Trophoblast cell (in vitro differentiated cells and primary cell): ENCODE data around the gene FYN.
"Not testable (repeated sequence)": the region's sequence is repeated elsewhere in the genome, so short reads cannot be mapped to it uniquely, and the experiment has no call there.

ENCODE experiments used
- DNase-seq, 2 donors: peaks; one replicate each; pipeline ENCODE4 v3.0.0-alpha.2; 2016
- H2AFZ ChIP-seq: 2 replicates; pipeline ENCODE4 v1.6.1; 2013; ENCODE audit warnings: low read length, moderate library complexity, mild to moderate bottlenecking; ENCODE audit not compliant: insufficient read depth, poor library complexity
- H2AK5ac ChIP-seq: 2 replicates; pipeline ENCODE4 v1.6.1; 2013; ENCODE audit warnings: mild to moderate bottlenecking, low read length
- H2BK120ac ChIP-seq: 2 replicates; pipeline ENCODE4 v1.6.1; 2013; ENCODE audit warnings: low read length, mild to moderate bottlenecking, moderate library complexity; ENCODE audit not compliant: insufficient read depth, poor library complexity
- H2BK12ac ChIP-seq: 2 replicates; pipeline ENCODE4 v1.6.1; 2013; ENCODE audit warnings: mild to moderate bottlenecking, low read length, moderate library complexity
- H2BK5ac ChIP-seq: 2 replicates; pipeline ENCODE4 v1.6.1; 2013; ENCODE audit warnings: low read length, low read depth, moderate library complexity, mild to moderate bottlenecking; ENCODE audit not compliant: poor library complexity
- H3K14ac ChIP-seq: 2 replicates; pipeline ENCODE4 v1.6.1; 2013; ENCODE audit warnings: mild to moderate bottlenecking, low read length
- H3K18ac ChIP-seq: 2 replicates; pipeline ENCODE4 v1.6.1; 2013; ENCODE audit warnings: mild to moderate bottlenecking, low read length
- H3K23ac ChIP-seq: 2 replicates; pipeline ENCODE4 v1.6.1; 2013; ENCODE audit warnings: low read length
- H3K27ac ChIP-seq: 2 replicates; pipeline ENCODE4 v1.5.1; 2013; ENCODE audit warnings: low read depth, mild to moderate bottlenecking, inconsistent platforms, low read length, moderate library complexity
- H3K27me3 ChIP-seq: 2 replicates; pipeline ENCODE4 v1.6.1; 2013; ENCODE audit warnings: inconsistent platforms, mild to moderate bottlenecking, low read length, moderate library complexity; ENCODE audit not compliant: insufficient read depth
- H3K36me3 ChIP-seq, 2 experiments: 1 replicate in 1 of 2; 2 replicates in 1 of 2; pipeline ENCODE4 v1.6.1; 2013; ENCODE audit warnings: low read length in 2 of 2, mild to moderate bottlenecking in 2 of 2, moderate library complexity in 1 of 2; ENCODE audit not compliant: insufficient read depth in 2 of 2, control insufficient read depth in 1 of 2
- H3K4ac ChIP-seq: 2 replicates; pipeline ENCODE4 v1.6.1; 2013; ENCODE audit warnings: low read depth, mild to moderate bottlenecking, low read length, moderate library complexity
- H3K4me1 ChIP-seq, 2 experiments: 1 replicate in 1 of 2; 2 replicates in 1 of 2; pipeline ENCODE4 v1.6.1; 2013; ENCODE audit warnings: low read length in 2 of 2, mild to moderate bottlenecking in 2 of 2, moderate library complexity in 1 of 2; ENCODE audit not compliant: insufficient read depth in 2 of 2, control insufficient read depth in 1 of 2
- H3K4me2 ChIP-seq: 2 replicates; pipeline ENCODE4 v1.6.1; 2013; ENCODE audit warnings: inconsistent platforms, mild to moderate bottlenecking, low read length, moderate library complexity
- H3K4me3 ChIP-seq: 2 replicates; pipeline ENCODE4 v1.5.1; 2013; ENCODE audit warnings: mild to moderate bottlenecking, low read depth, low read length, inconsistent platforms
- H3K79me1 ChIP-seq: one replicate; pipeline ENCODE4 v1.6.1; 2013; ENCODE audit warnings: low read length
- H3K79me2 ChIP-seq: 2 replicates; pipeline ENCODE4 v1.6.1; 2013; ENCODE audit warnings: low read length, mild to moderate bottlenecking; ENCODE audit not compliant: control insufficient read depth, insufficient read depth, poor library complexity
- H3K9ac ChIP-seq: 2 replicates; pipeline ENCODE4 v1.6.1; 2013; ENCODE audit warnings: mild to moderate bottlenecking, low read length
- H3K9me3 ChIP-seq: 2 replicates; pipeline ENCODE4 v1.6.1; 2013; ENCODE audit warnings: low read depth, mild to moderate bottlenecking, control low read depth, inconsistent platforms, low read length; ENCODE audit not compliant: insufficient read depth
- H4K12ac ChIP-seq: 2 replicates; pipeline ENCODE4 v1.6.1; 2013; ENCODE audit warnings: low read depth, mild to moderate bottlenecking, low read length, moderate library complexity
- H4K8ac ChIP-seq: 2 replicates; pipeline ENCODE4 v1.6.1; 2013; ENCODE audit warnings: low read depth, mild to moderate bottlenecking, low read length, moderate library complexity
- H4K91ac ChIP-seq: one replicate; pipeline ENCODE4 v1.6.1; 2013; ENCODE audit warnings: low read depth, mild to moderate bottlenecking, low read length, moderate library complexity
- WGBS: extraction: QIAGEN DNeasy Blood & Tissue Kit; methylation state at CpG from one replicate; pipeline ENCODE4 v1.1.7; 2013; ENCODE audit warnings: missing lambda C conversion rate; ENCODE audit not compliant: insufficient read length, insufficient coverage; ENCODE audit errors: extremely low coverage; 5-methylcytosine and 5-hydroxymethylcytosine counted together

FYN gene

DNA sequence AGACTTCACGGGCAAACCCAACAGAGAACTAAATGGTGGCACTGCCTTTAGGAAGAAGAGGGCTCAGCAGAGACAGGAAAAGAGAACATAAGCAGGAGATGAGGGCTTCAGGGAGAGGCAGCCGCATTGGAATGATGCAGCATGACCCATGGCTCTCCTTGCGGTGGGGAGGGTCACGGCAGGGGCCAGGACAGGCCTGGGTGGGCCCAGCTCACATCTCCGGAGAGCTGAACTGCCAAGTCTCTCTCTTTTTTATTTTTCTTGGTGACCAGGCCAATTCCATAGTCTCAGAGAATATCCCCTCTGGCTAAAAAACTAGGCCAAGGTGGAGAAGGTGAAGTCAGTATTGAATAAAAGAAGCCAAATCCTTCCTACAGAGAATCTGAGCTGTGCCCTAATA is 190.1 kb downstream of the FYN start:
- Histone ChIP-seq H3K4me1 (no peaks in the 10 kb centered on the region), H2BK120ac (no peak overlapping the region)
- no CpG with 5 or more reads among the region's 5 CpGs for WGBS

DNA sequence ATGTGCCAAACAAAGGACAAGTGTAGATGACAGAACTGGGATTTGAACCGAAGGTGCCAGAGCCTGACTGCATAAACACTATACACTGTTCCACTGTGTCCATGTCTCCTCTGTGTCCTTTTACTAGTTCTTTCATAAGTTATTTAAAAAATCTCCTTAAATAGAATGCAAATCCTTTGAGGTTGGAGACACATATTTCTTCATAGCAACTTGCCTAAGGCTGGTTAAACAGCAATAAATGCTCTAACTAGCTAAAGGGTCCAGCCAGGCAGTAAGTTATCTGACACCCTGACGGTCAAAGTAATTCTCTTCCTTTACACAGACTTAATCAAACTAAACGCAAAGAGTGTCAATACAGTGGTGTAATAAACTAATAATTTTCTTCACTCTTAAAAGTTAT is 191.4 kb downstream of the FYN start:
- no peak overlapping the region for H3K14ac ChIP-seq
- peaks cover 5 to 6% of the 10 kb centered on the region in 2 experiments for H3K36me3 ChIP-seq
- no peak overlapping the region for H4K8ac ChIP-seq
- no peak overlapping the region for H3K4ac ChIP-seq
- no CpG with 5 or more reads among the region's 3 CpGs for WGBS
- no peak overlapping the region for H3K18ac ChIP-seq
- H3K9me3 ChIP-seq = no peaks in the 10 kb centered on the region
- no peak overlapping the region for H3K9ac ChIP-seq
- no peak overlapping the region for H4K91ac ChIP-seq
- no peaks in the 10 kb centered on the region for H3K79me1 ChIP-seq
- no peaks in the 10 kb centered on the region for H3K27me3 ChIP-seq
- no peak overlapping the region for H2BK5ac ChIP-seq
- no peak overlapping the region for H4K12ac ChIP-seq
- no peak for DNase-seq
- H3K23ac ChIP-seq = no peak overlapping the region
- no peak overlapping the region for H2AFZ ChIP-seq
- H3K27ac ChIP-seq = no peak overlapping the region
- H3K79me2 ChIP-seq = no peaks in the 10 kb centered on the region
- H2AK5ac ChIP-seq = no peak overlapping the region
- H3K4me1 ChIP-seq = no peaks in the 10 kb centered on the region
- no peak overlapping the region for H2BK12ac ChIP-seq
- H3K4me3 ChIP-seq = no peak overlapping the region
- no peak overlapping the region for H3K4me2 ChIP-seq
- H2BK120ac ChIP-seq = no peak overlapping the region

More for the DNA sequence above, 190.1 kb downstream of the FYN start:
- no peak overlapping the region for H3K23ac ChIP-seq
- H3K79me1 ChIP-seq = no peaks in the 10 kb centered on the region
- H3K4ac ChIP-seq = no peak overlapping the region
- no peak overlapping the region for H3K4me2 ChIP-seq
- no peak overlapping the region for H2BK12ac ChIP-seq
- H3K4me3 ChIP-seq = no peak overlapping the region
- no peaks in the 10 kb centered on the region for H3K9me3 ChIP-seq
- no peaks in the 10 kb centered on the region for H3K79me2 ChIP-seq
- no peak overlapping the region for H3K9ac ChIP-seq
- H4K8ac ChIP-seq = no peak overlapping the region
- H2BK5ac ChIP-seq = no peak overlapping the region
- H3K36me3 ChIP-seq = peaks cover 5 to 6% of the 10 kb centered on the region in 2 experiments
- no peak overlapping the region for H2AK5ac ChIP-seq
- no peak overlapping the region for H3K14ac ChIP-seq
- H2AFZ ChIP-seq = no peak overlapping the region
- no peak overlapping the region for H3K18ac ChIP-seq
- no peak overlapping the region for H4K91ac ChIP-seq
- H4K12ac ChIP-seq = no peak overlapping the region
- H3K27me3 ChIP-seq = no peaks in the 10 kb centered on the region
- no peak overlapping the region for H3K27ac ChIP-seq
- DNase-seq = no peak

GRCh38 chr6:111680811-111681609 is 192.2 kb downstream of the FYN start:
- H3K79me1 ChIP-seq, H3K27ac ChIP-seq, H3K9ac ChIP-seq, H3K79me2 ChIP-seq, H3K18ac ChIP-seq, H4K91ac ChIP-seq, DNase-seq, H3K14ac ChIP-seq, H3K27me3 ChIP-seq, H2BK5ac ChIP-seq, H3K9me3 ChIP-seq, H4K8ac ChIP-seq, H3K4me3 ChIP-seq, H3K4ac ChIP-seq, H3K36me3 ChIP-seq, H4K12ac ChIP-seq, H3K23ac ChIP-seq, H2BK12ac ChIP-seq, H2AK5ac ChIP-seq, H3K4me1 ChIP-seq, H2BK120ac ChIP-seq, H2AFZ ChIP-seq, H3K4me2 ChIP-seq: not testable (repeated sequence)
- WGBS = no CpG with 5 or more reads among the region's 6 CpGs

DNA sequence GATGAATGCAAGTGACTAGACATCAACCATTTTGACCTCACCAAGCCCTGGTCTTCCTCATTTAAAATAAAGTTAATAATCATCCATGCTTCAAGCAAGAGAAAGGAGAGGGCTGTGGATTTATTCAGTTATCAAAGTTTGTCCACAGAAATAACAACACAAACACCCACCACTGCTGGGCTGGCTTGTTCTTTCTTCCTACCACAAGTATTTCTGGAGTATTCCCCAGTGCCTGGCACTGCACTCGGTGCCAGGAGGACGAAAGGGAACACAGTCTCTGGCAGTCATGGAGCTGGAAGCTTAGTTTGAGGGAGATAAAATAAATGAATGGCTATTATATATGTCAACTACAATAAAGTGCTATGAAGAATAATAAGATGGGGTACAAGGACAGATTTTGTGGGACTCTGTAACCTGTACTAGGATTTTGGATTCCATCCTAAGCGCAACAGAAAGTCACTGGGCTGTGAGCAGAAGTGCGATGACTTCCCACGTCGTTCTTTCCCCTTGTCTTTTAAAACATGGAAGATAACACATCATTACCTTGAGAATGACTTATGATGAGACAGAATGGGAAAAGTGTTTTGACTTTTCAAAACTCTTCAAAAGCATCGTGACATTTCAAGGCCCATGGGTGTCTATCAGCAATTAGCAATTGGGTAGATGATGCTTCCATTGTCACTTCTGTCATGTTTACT is 193.1 kb downstream of the FYN start:
- WGBS = no CpG with 5 or more reads among the region's 7 CpGs
- peaks cover 1 to 5% of the 10 kb centered on the region in 2 experiments for H3K36me3 ChIP-seq
- H4K91ac ChIP-seq = no peak overlapping the region
- H2BK12ac ChIP-seq = no peak overlapping the region
- H2AK5ac ChIP-seq = no peak overlapping the region
- no peak overlapping the region for H3K4me2 ChIP-seq
- no peak overlapping the region for H2BK120ac ChIP-seq
- H3K9me3 ChIP-seq = no peaks in the 10 kb centered on the region
- H3K14ac ChIP-seq = no peak overlapping the region
- H3K23ac ChIP-seq = no peak overlapping the region
- H3K4me1 ChIP-seq = no peaks in the 10 kb centered on the region
- H4K8ac ChIP-seq = no peak overlapping the region
- no peaks in the 10 kb centered on the region for H3K79me1 ChIP-seq
- no peak overlapping the region for H3K9ac ChIP-seq
- no peak overlapping the region for H3K4ac ChIP-seq
- DNase-seq = no peak
- no peaks in the 10 kb centered on the region for H3K27me3 ChIP-seq
- no peak overlapping the region for H3K18ac ChIP-seq
- no peak overlapping the region for H2BK5ac ChIP-seq
- H3K79me2 ChIP-seq = no peaks in the 10 kb centered on the region
- no peak overlapping the region for H3K4me3 ChIP-seq
- H2AFZ ChIP-seq = no peak overlapping the region
- H4K12ac ChIP-seq = no peak overlapping the region
- no peak overlapping the region for H3K27ac ChIP-seq
